Trophoblast cell (in vitro differentiated cells and primary cell): ENCODE data around the gene RPL7A.
"Not testable (repeated sequence)": the region's sequence is repeated elsewhere in the genome, so short reads cannot be mapped to it uniquely, and the experiment has no call there.

ENCODE experiments used
- DNase-seq, 2 donors: peaks; one replicate each; pipeline ENCODE4 v3.0.0-alpha.2; 2016
- H2AFZ ChIP-seq: 2 replicates; pipeline ENCODE4 v1.6.1; 2013; ENCODE audit warnings: low read length, moderate library complexity, mild to moderate bottlenecking; ENCODE audit not compliant: insufficient read depth, poor library complexity
- H2AK5ac ChIP-seq: 2 replicates; pipeline ENCODE4 v1.6.1; 2013; ENCODE audit warnings: mild to moderate bottlenecking, low read length
- H2BK120ac ChIP-seq: 2 replicates; pipeline ENCODE4 v1.6.1; 2013; ENCODE audit warnings: low read length, mild to moderate bottlenecking, moderate library complexity; ENCODE audit not compliant: insufficient read depth, poor library complexity
- H2BK12ac ChIP-seq: 2 replicates; pipeline ENCODE4 v1.6.1; 2013; ENCODE audit warnings: mild to moderate bottlenecking, low read length, moderate library complexity
- H2BK5ac ChIP-seq: 2 replicates; pipeline ENCODE4 v1.6.1; 2013; ENCODE audit warnings: low read length, low read depth, moderate library complexity, mild to moderate bottlenecking; ENCODE audit not compliant: poor library complexity
- H3K14ac ChIP-seq: 2 replicates; pipeline ENCODE4 v1.6.1; 2013; ENCODE audit warnings: mild to moderate bottlenecking, low read length
- H3K18ac ChIP-seq: 2 replicates; pipeline ENCODE4 v1.6.1; 2013; ENCODE audit warnings: mild to moderate bottlenecking, low read length
- H3K23ac ChIP-seq: 2 replicates; pipeline ENCODE4 v1.6.1; 2013; ENCODE audit warnings: low read length
- H3K27ac ChIP-seq: 2 replicates; pipeline ENCODE4 v1.5.1; 2013; ENCODE audit warnings: low read depth, mild to moderate bottlenecking, inconsistent platforms, low read length, moderate library complexity
- H3K27me3 ChIP-seq: 2 replicates; pipeline ENCODE4 v1.6.1; 2013; ENCODE audit warnings: inconsistent platforms, mild to moderate bottlenecking, low read length, moderate library complexity; ENCODE audit not compliant: insufficient read depth
- H3K36me3 ChIP-seq, 2 experiments: 1 replicate in 1 of 2; 2 replicates in 1 of 2; pipeline ENCODE4 v1.6.1; 2013; ENCODE audit warnings: low read length in 2 of 2, mild to moderate bottlenecking in 2 of 2, moderate library complexity in 1 of 2; ENCODE audit not compliant: insufficient read depth in 2 of 2, control insufficient read depth in 1 of 2
- H3K4ac ChIP-seq: 2 replicates; pipeline ENCODE4 v1.6.1; 2013; ENCODE audit warnings: low read depth, mild to moderate bottlenecking, low read length, moderate library complexity
- H3K4me1 ChIP-seq, 2 experiments: 1 replicate in 1 of 2; 2 replicates in 1 of 2; pipeline ENCODE4 v1.6.1; 2013; ENCODE audit warnings: low read length in 2 of 2, mild to moderate bottlenecking in 2 of 2, moderate library complexity in 1 of 2; ENCODE audit not compliant: insufficient read depth in 2 of 2, control insufficient read depth in 1 of 2
- H3K4me2 ChIP-seq: 2 replicates; pipeline ENCODE4 v1.6.1; 2013; ENCODE audit warnings: inconsistent platforms, mild to moderate bottlenecking, low read length, moderate library complexity
- H3K4me3 ChIP-seq: 2 replicates; pipeline ENCODE4 v1.5.1; 2013; ENCODE audit warnings: mild to moderate bottlenecking, low read depth, low read length, inconsistent platforms
- H3K79me1 ChIP-seq: one replicate; pipeline ENCODE4 v1.6.1; 2013; ENCODE audit warnings: low read length
- H3K79me2 ChIP-seq: 2 replicates; pipeline ENCODE4 v1.6.1; 2013; ENCODE audit warnings: low read length, mild to moderate bottlenecking; ENCODE audit not compliant: control insufficient read depth, insufficient read depth, poor library complexity
- H3K9ac ChIP-seq: 2 replicates; pipeline ENCODE4 v1.6.1; 2013; ENCODE audit warnings: mild to moderate bottlenecking, low read length
- H3K9me3 ChIP-seq: 2 replicates; pipeline ENCODE4 v1.6.1; 2013; ENCODE audit warnings: low read depth, mild to moderate bottlenecking, control low read depth, inconsistent platforms, low read length; ENCODE audit not compliant: insufficient read depth
- H4K12ac ChIP-seq: 2 replicates; pipeline ENCODE4 v1.6.1; 2013; ENCODE audit warnings: low read depth, mild to moderate bottlenecking, low read length, moderate library complexity
- H4K8ac ChIP-seq: 2 replicates; pipeline ENCODE4 v1.6.1; 2013; ENCODE audit warnings: low read depth, mild to moderate bottlenecking, low read length, moderate library complexity
- H4K91ac ChIP-seq: one replicate; pipeline ENCODE4 v1.6.1; 2013; ENCODE audit warnings: low read depth, mild to moderate bottlenecking, low read length, moderate library complexity
- WGBS: extraction: QIAGEN DNeasy Blood & Tissue Kit; methylation state at CpG from one replicate; pipeline ENCODE4 v1.1.7; 2013; ENCODE audit warnings: missing lambda C conversion rate; ENCODE audit not compliant: insufficient read length, insufficient coverage; ENCODE audit errors: extremely low coverage; 5-methylcytosine and 5-hydroxymethylcytosine counted together

The RPL7A gene

DNA sequence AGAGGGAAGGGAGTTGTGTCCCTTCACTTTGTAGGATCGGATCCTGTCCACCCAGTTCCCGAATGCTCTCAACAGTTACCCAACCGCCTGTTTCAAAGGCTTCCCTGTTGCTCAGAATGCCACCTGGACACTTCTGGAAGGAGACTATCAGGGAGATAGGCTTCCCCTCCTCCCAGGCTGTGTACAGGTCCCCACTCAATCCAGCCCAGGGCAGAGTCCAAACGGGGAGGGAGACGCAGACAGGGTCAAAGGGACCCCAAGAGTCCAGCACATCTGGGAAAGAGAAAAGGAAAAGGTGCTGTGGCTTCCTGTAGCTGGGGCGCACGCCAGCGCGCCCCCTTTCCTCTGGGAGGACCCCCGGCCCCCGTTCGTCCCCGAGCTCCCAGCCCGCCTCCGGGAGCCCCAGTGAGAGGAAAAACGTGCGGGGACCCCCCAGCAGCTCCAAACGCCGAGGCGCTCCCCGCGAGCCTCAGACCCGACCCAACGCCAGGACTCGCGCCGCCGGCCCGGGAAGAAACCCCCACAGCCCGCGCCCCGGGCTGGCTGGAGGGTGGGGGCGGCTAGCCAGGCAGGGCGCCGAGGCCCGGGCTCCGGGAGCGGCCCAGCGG lies 27.2 kb downstream of the RPL7A start:
- Histone ChIP-seq H3K9me3 (peaks cover 3% of the 10 kb centered on the region), H3K4ac (peak overlapping the region; percentile 100), H3K4me1 (peaks cover 4 to 5% of the 10 kb centered on the region in 2 experiments), H3K79me1 (peaks cover 17% of the 10 kb centered on the region), H2BK5ac (peak overlapping the region; percentile 96), H3K27ac (peak overlapping the region; percentile 96), H2BK12ac (no peak overlapping the region), H4K8ac (peak overlapping the region; percentile 96), H2AFZ (peak overlapping the region; percentile 31), H3K79me2 (peaks cover 28% of the 10 kb centered on the region), H3K4me3 (peak overlapping the region; percentile 97), H4K91ac (peak overlapping the region; percentile 99), H3K36me3 (peaks cover 28 to 29% of the 10 kb centered on the region in 2 experiments), H2AK5ac (peak overlapping the region; percentile 92), H3K27me3 (no peaks in the 10 kb centered on the region), H3K14ac (peak overlapping the region; percentile 99), H3K23ac (peak overlapping the region; percentile 37), H3K9ac (peak overlapping the region; percentile 99), H2BK120ac (peak overlapping the region; percentile 98), H3K18ac (peak overlapping the region; percentile 99), H4K12ac (peak overlapping the region; percentile 87), H3K4me2 (peak overlapping the region; percentile 74)
- WGBS: no CpG with 5 or more reads among the region's 39 CpGs
- DNase-seq: peak; percentile 59 to 84

- peaks cover 2 to 5% of the 10 kb centered on the region in 2 experiments for H3K4me1 ChIP-seq
- H4K8ac ChIP-seq: peak within 1 kb of the TSS; percentile 98
- peak within 1 kb of the TSS; percentile 92 for H2AK5ac ChIP-seq
- WGBS: no CpG with 5 or more reads among the region's 120 CpGs
- H3K9me3 ChIP-seq: peaks cover 3% of the 10 kb centered on the region
- H3K79me2 ChIP-seq: peaks cover 26% of the 10 kb centered on the region
- peak within 1 kb of the TSS; percentile 87 for H4K12ac ChIP-seq
- H3K4ac ChIP-seq: peak within 1 kb of the TSS; percentile 100
- peaks cover 21 to 22% of the 10 kb centered on the region in 2 experiments for H3K36me3 ChIP-seq
- peak within 1 kb of the TSS; percentile 98 for H2AFZ ChIP-seq
- peaks cover 17% of the 10 kb centered on the region for H3K79me1 ChIP-seq
- no peaks in the 10 kb centered on the region for H3K27me3 ChIP-seq
- H3K4me3 ChIP-seq: peak within 1 kb of the TSS; percentile 97
- H3K9ac ChIP-seq: peak within 1 kb of the TSS; percentile 99
- H3K27ac ChIP-seq: peak within 1 kb of the TSS; percentile 96
- H3K14ac ChIP-seq: peak within 1 kb of the TSS; percentile 99
- H3K4me2 ChIP-seq: peak within 1 kb of the TSS; percentile 84
- peak within 1 kb of the TSS; percentile 37 for H3K23ac ChIP-seq
- H4K91ac ChIP-seq: peak within 1 kb of the TSS; percentile 99
- no peak within 1 kb of the TSS for H2BK12ac ChIP-seq
- DNase-seq: peak; percentile 96 to 98
- peak within 1 kb of the TSS; percentile 98 for H2BK120ac ChIP-seq
- peak within 1 kb of the TSS; percentile 99 for H3K18ac ChIP-seq
- peak within 1 kb of the TSS; percentile 96 for H2BK5ac ChIP-seq
These were observed 28.0 kb downstream of the RPL7A start, which contains the start of the genes STKLD1 and SURF4 for GRCh38 chr9:133375724-133376654. STKLD1 (plus strand) TSS chr9:133376366; CDS start chr9:133376474, 108 bp downstream. SURF4 (minus strand) TSS chr9:133376060; CDS start chr9:133375969, 91 bp downstream.

DNA sequence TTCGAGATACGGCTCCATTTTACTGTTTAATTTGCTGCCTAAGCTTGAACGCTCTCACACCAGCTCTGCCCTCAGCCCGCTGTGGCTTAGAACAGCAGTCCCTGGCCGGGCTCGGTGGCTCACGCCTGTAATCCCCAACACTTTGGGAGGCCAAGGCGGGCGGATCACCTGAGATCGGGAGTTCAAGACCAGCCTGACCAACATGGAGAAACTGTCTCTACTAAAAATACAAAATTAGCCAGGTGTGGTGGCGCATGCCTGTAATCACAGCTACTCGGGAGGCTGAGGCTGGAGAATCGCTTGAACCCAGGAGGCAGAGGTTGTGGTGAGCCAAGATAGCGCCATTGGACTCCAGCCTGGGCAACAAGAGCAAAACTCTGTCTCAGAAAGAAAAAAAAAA lies 29.3 kb downstream of the RPL7A start:
- DNase-seq, H3K4me1 ChIP-seq, H3K18ac ChIP-seq, H4K91ac ChIP-seq, H3K4me3 ChIP-seq, H3K23ac ChIP-seq, H3K4me2 ChIP-seq, H3K27ac ChIP-seq, H4K8ac ChIP-seq, H3K4ac ChIP-seq, H3K27me3 ChIP-seq, H2BK120ac ChIP-seq, H2AFZ ChIP-seq, H3K9ac ChIP-seq, H2BK12ac ChIP-seq, H4K12ac ChIP-seq, H2BK5ac ChIP-seq, H3K14ac ChIP-seq, H3K9me3 ChIP-seq, H2AK5ac ChIP-seq: not testable (repeated sequence)
- Histone ChIP-seq H3K79me1 (peaks cover 17% of the 10 kb centered on the region), H3K79me2 (peaks cover 19% of the 10 kb centered on the region), H3K36me3 (peaks cover 10 to 11% of the 10 kb centered on the region in 2 experiments)
- no CpG with 5 or more reads among the region's 14 CpGs for WGBS

GRCh38 chr9:133377721-133378216 lies 29.8 kb downstream of the RPL7A start:
- H2AK5ac ChIP-seq: no peak overlapping the region
- no peaks in the 10 kb centered on the region for H3K27me3 ChIP-seq
- no peak overlapping the region for H2BK120ac ChIP-seq
- H2BK12ac ChIP-seq: no peak overlapping the region
- no peak overlapping the region for H2AFZ ChIP-seq
- H2BK5ac ChIP-seq: no peak overlapping the region
- no peak overlapping the region for H3K4ac ChIP-seq
- H3K23ac ChIP-seq: no peak overlapping the region
- H4K8ac ChIP-seq: no peak overlapping the region
- no peak overlapping the region for H3K4me3 ChIP-seq
- H3K79me1 ChIP-seq: peaks cover 17% of the 10 kb centered on the region
- H4K91ac ChIP-seq: no peak overlapping the region
- H3K4me2 ChIP-seq: no peak overlapping the region
- no peak for DNase-seq
- no peak overlapping the region for H3K14ac ChIP-seq
- H3K4me1 ChIP-seq: peaks cover 2 to 5% of the 10 kb centered on the region in 2 experiments
- H3K36me3 ChIP-seq: peaks cover 7 to 8% of the 10 kb centered on the region in 2 experiments
- H3K9me3 ChIP-seq: peaks cover 5% of the 10 kb centered on the region
- H3K9ac ChIP-seq: no peak overlapping the region
- H4K12ac ChIP-seq: no peak overlapping the region
- H3K18ac ChIP-seq: no peak overlapping the region
- H3K27ac ChIP-seq: no peak overlapping the region
- peaks cover 17% of the 10 kb centered on the region for H3K79me2 ChIP-seq
- no CpG with 5 or more reads among the region's 6 CpGs for WGBS
